Fibroblast of lung (primary cell): ENCODE results near the gene EXD1.
"Not testable (repeated sequence)": the region's sequence is repeated elsewhere in the genome, so short reads cannot be mapped to it uniquely, and the experiment has no call there.

ENCODE experiments used
- CTCF ChIP-seq, 2 donors: IDR thresholded peaks in 1 of 2; conservative IDR thresholded peaks in 1 of 2; 1 replicate in 1 of 2; 2 replicates in 1 of 2; pipeline ENCODE4 v1.5.1; 2011 to 2012; ENCODE audit warnings: low read length in 2 of 2, control low read depth in 1 of 2, inconsistent platforms in 1 of 2, low read depth in 1 of 2, mild to moderate bottlenecking in 1 of 2
- EZH2 ChIP-seq: IDR thresholded peaks from 2 replicates; pipeline ENCODE4 v1.5.1; 2012; ENCODE audit warnings: low read length, control low read depth, mild to moderate bottlenecking; ENCODE audit errors: missing control alignments

- not testable (repeated sequence) for TF ChIP-seq CTCF (conservative IDR thresholded peaks at IDR 0.05 in 1 of 2, IDR thresholded peaks at IDR 0.05 in 1 of 2; ENCODE audit: low read depth in 1 of 2, low read length in 2 of 2); EZH2
These were observed 4.7 kb upstream of the EXD1 start for GRCh38 chr15:41235228-41235627.
